ENCODE measurements around the gene ADCY10. TPM values are rescaled to one million over a fixed set of nuclear protein-coding genes. Genes with fewer than 3 reads are reported as not detected.

The ADCY10 gene
- total and polyA plus RNA-seq, 2 of the 8 experiments (the other 6 are each of a cell fraction or from before 2014, with no cell fraction given) = 0.02 TPM; not detected in 1

- H3K4me3 ChIP-seq (ENCODE audit: extremely low read depth in 1 of 4, insufficient read depth in 2 of 4, low read depth in 3 of 4, low read length in 4 of 4) = no peak overlapping the region
- no peaks in the 10 kb centered on the region; a peak in 1 of 7 replicates for H3K4me1 ChIP-seq (replicated peaks in 1 of 4; ENCODE audit: control insufficient read depth in 3 of 4, insufficient read depth in 4 of 4, low read length in 3 of 4)
- no peaks in the 10 kb centered on the region; the same call in 1 of the 2 replicates for H3K23me2 ChIP-seq (ENCODE audit: low read depth, low read length)
- H3K4ac ChIP-seq (replicated peaks; ENCODE audit: insufficient read length, low read depth, low read length) = no peak overlapping the region
- CTCF ChIA-PET (ENCODE audit: partially characterized antibody) = interaction anchor here (1.0 to 1.9 kb wide), 6 partner anchors 34 to 321 kb away, joined by 3 to 11 read pairs (median 5); no protein-coding TSS in a partner anchor
- DNase-seq (ENCODE audit: low read depth in 1 of 2, low spot score in 2 of 2) (no peak), FAIRE-seq (no peak)
- no peak overlapping the region for H2BK5ac ChIP-seq (ENCODE audit: low read depth, low read length)
- no peak overlapping the region for H3K18ac ChIP-seq (ENCODE audit: extremely low read depth, low read length)
- H3K9ac ChIP-seq (replicated peaks in 1 of 4; ENCODE audit: extremely low read depth in 1 of 4, low read depth in 3 of 4, low read length in 3 of 4) = no peak overlapping the region
- H2BK20ac ChIP-seq (ENCODE audit: low read length) = no peak overlapping the region
- peaks cover 2 to 6% of the 10 kb centered on the region in 2 experiments for H4K20me1 ChIP-seq (replicated peaks in 1 of 2; ENCODE audit: control insufficient read depth in 1 of 2, insufficient read depth in 2 of 2, low read length in 2 of 2)
- H3K56ac ChIP-seq (replicated peaks; ENCODE audit: insufficient read length, low read depth, low read length) = no peak overlapping the region
- H2AFZ ChIP-seq (ENCODE audit: low read length) = no peak overlapping the region
- no peak overlapping the region for H3K27ac ChIP-seq (ENCODE audit: low read depth, low read length)
- H3K79me2 ChIP-seq (ENCODE audit: control insufficient read depth in 1 of 2, insufficient read depth in 2 of 2, low read length in 2 of 2) = peaks cover 2 to 57% of the 10 kb centered on the region in 2 experiments; a peak in 3 of 4 replicates
- no peaks in the 10 kb centered on the region for H3K27me3 ChIP-seq (replicated peaks in 1 of 4; ENCODE audit: control insufficient read depth in 3 of 4, extremely low read depth in 1 of 4, insufficient read depth in 3 of 4, low read length in 3 of 4)
- no peak overlapping the region for H2BK12ac ChIP-seq (ENCODE audit: low read depth, low read length)
- H3K79me1 ChIP-seq (ENCODE audit: low read depth, low read length) = peaks cover 10% of the 10 kb centered on the region
- no peak overlapping the region for H4K91ac ChIP-seq (replicated peaks; ENCODE audit: insufficient read length, low read length)
- no peak overlapping the region for H2AK5ac ChIP-seq (ENCODE audit: low read depth, low read length)
- no peak overlapping the region for H2BK15ac ChIP-seq (ENCODE audit: low read length)
- no peak overlapping the region for H3K14ac ChIP-seq (ENCODE audit: insufficient read length)
- no peaks in the 10 kb centered on the region for H3K9me3 ChIP-seq (ENCODE audit: insufficient read depth in 2 of 2, low read depth in 1 of 2, low read length in 1 of 2)
- no peak overlapping the region for H3K23ac ChIP-seq (ENCODE audit: insufficient read length)
- WGBS, 2 experiments (ENCODE audit: extremely low coverage in 1 of 2, insufficient coverage in 1 of 2, insufficient read length in 1 of 2, insufficient replicate concordance in 2 of 2, low coverage in 1 of 2, low lambda C conversion rate in 2 of 2, missing lambda C conversion rate in 1 of 2) = 43% methylated on average over 2 of the region's 2 CpGs; no CpG with 5 or more reads in 1 of the 2 experiments
- H4K8ac ChIP-seq (ENCODE audit: extremely low read depth, insufficient read depth, low read length) = no peak overlapping the region
- H3K4me2 ChIP-seq (ENCODE audit: insufficient read depth in 1 of 2, low read depth in 2 of 2, low read length in 2 of 2) = no peak overlapping the region
- POLR2A ChIA-PET (ENCODE audit: partially characterized antibody) = interaction anchor here (0.8 kb wide), 1 partner anchor 8 kb away, joined by 3 read pairs; no protein-coding TSS in a partner anchor
- TF ChIP-seq SIX5 (IDR thresholded peaks at IDR 0.05; ENCODE audit: low read depth, low read length) (no peak), PHF8 (conservative IDR thresholded peaks at IDR 0.05; ENCODE audit: low read depth, low read length) (no peak), ATF2 (IDR thresholded peaks at IDR 0.05; ENCODE audit: low read length) (no peak), JUND (IDR thresholded peaks at IDR 0.05; ENCODE audit: low read length) (no peak), ATF3 (IDR thresholded peaks at IDR 0.05; ENCODE audit: insufficient read depth, low read depth, low read length) (no peak)
- no peak overlapping the region for H4K5ac ChIP-seq (ENCODE audit: insufficient read length, low read depth, low read length)
- H2BK120ac ChIP-seq (replicated peaks; ENCODE audit: low read depth, low read length) = no peak overlapping the region
- peaks cover 0 to 10% (median 0%) of the 10 kb centered on the region in 4 experiments; a peak in 3 of 8 replicates for H3K36me3 ChIP-seq (ENCODE audit: control insufficient read depth in 2 of 4, insufficient read depth in 4 of 4, low read length in 3 of 4)
Observed at GRCh38 chr1:167761400-167761799, 152.5 kb downstream of the ADCY10 start.
